Measurements from ENCODE around the gene SCGB1D2.

DNA sequence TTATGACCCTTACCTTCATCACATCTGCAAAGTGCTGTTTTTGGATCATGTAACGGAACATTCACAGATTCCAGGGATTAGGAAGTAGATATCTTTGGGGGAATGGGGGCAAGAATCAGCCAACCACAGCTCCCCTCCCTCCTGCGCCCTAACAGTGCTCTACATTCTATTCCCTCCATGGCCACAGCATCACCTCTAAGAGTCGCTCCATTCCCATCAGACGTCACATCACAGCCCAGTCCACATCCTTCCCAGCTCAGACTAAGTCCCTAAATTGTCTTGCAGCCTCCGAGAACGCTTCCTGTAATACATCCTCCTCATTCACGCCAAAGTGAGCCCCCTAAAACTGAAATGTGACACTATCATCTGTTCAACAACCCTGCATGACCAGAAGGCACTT, 46.1 kb upstream of the SCGB1D2 start:
- TF ChIP-seq CTCF (IDR thresholded peaks at IDR 0.05), result no peak
- no peak for TF ChIP-seq POLR2A (IDR thresholded peaks at IDR 0.05)
- TF ChIP-seq EP300 (IDR thresholded peaks at IDR 0.05), result no peak
- no peak for TF ChIP-seq POLR2AphosphoS5 (IDR thresholded peaks at IDR 0.05)

Data from suprapubic skin (tissue), 4 donors.